Measurements from ENCODE around the gene RRBP1.

The RRBP1 gene

DNA sequence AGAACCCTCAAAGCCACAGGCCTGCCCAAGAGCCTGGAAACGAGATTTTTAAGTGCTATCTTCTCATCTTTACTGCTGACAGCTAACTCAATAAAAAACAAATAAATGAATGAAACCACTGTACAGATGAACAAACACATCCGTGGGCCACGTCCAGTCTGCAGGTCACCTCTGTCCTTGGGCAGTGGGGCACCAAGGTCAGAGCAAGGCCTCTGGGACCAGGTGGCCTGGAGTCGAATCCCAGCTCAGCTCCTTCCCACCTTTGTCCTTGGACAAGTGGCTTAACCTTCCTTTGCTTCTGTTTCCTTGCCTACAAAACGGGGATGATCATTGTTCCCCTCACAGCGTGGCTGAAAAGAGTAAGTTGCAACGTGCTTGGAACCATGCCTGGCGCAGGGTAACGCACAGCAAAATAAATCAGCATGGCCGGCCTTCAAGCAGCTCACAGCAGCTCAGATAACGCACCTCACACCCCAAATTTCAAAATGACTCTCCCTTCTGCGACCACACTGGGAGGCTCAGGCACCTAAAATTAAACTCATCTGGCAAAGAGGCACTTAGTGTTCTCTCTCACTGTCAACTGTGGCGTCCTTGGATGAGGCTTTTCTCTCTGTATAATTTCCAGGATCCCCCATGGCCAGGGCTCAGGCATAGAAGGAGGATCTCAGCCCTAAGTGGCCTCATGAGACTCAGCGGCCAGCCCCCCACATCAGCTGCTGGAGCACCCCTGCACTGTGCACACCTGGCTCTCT is 35.7 kb downstream of the RRBP1 start:
- no peak for DNase-seq
- Histone ChIP-seq H3K36me3 (ENCODE audit: control insufficient read depth in 4 of 4, insufficient read depth in 4 of 4, low read length in 3 of 4) (peaks cover 7 to 30% (median 13%) of the 10 kb centered on the region in 4 experiments), H3K4me1 (ENCODE audit: control extremely low read depth in 1 of 4, control insufficient read depth in 4 of 4, insufficient read depth in 4 of 4, low read length in 3 of 4) (peaks cover 23 to 63% (median 42%) of the 10 kb centered on the region in 4 experiments), H3K9me3 (ENCODE audit: control extremely low read depth in 1 of 5, control insufficient read depth in 4 of 5, insufficient read depth in 2 of 5, low read depth in 1 of 5, low read length in 4 of 5) (no peaks in the 10 kb centered on the region), H3K27me3 (replicated peaks in 2 of 5; ENCODE audit: control insufficient read depth in 4 of 5, insufficient read depth in 5 of 5, low read length in 4 of 5) (no peaks in the 10 kb centered on the region), H3K4me3 (ENCODE audit: control insufficient read depth in 1 of 7, extremely low read depth in 1 of 7, insufficient read depth in 4 of 7, low read depth in 2 of 7, low read length in 6 of 7) (no peak overlapping the region), H3K27ac (ENCODE audit: insufficient read depth in 1 of 2, low read depth in 1 of 2, low read length in 2 of 2, poor library complexity in 1 of 2, severe bottlenecking in 2 of 2) (no peak overlapping the region)
- ChIA-PET CTCF (interaction anchor here (0.8 to 1.7 kb wide), 7 partner anchors 8 to 141 kb away, joined by 3 to 5 read pairs (median 3); no protein-coding TSS in a partner anchor), POLR2A (no interaction called here)
- 84% methylated on average over 12 of the region's 14 CpGs for WGBS (ENCODE audit: insufficient coverage)

DNA sequence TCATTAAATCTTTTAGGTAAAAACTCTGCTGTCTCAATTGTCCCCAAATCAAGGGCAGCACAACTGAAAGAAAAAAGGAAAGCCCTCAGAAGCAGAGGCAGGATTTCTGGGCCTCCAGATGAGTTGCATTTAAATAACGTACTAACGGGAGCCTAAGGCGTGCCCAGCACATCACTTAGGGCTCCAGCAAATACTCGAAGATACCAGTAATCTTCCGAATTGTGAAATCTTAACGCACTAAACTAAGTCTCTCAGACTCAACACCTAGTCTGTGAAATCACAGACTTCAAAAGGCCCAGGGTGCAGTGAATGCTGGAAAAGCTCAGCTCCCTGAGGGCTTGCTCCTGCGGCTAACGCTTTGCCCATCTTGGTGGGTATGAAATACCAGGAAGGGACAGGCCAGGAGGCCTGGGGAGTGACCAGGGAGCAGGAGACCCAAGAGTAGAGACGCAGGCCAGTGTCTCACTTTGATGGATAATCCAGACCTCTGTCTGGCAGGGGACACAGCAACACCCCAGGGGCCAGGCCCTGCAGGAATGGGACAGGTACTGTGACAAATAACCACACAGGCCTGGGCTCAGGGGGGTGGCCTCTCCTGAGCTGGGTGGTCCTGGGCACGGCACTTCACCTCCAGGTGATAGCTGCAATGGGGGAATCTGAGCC is 36.4 kb downstream of the RRBP1 start:
- Histone ChIP-seq H3K4me1 (ENCODE audit: control extremely low read depth in 1 of 4, control insufficient read depth in 4 of 4, insufficient read depth in 4 of 4, low read length in 3 of 4) (peaks cover 16 to 56% (median 35%) of the 10 kb centered on the region in 4 experiments), H3K9me3 (ENCODE audit: control extremely low read depth in 1 of 5, control insufficient read depth in 4 of 5, insufficient read depth in 2 of 5, low read depth in 1 of 5, low read length in 4 of 5) (no peaks in the 10 kb centered on the region), H3K36me3 (ENCODE audit: control insufficient read depth in 4 of 4, insufficient read depth in 4 of 4, low read length in 3 of 4) (peaks cover 7 to 37% (median 19%) of the 10 kb centered on the region in 4 experiments), H3K27me3 (replicated peaks in 2 of 5; ENCODE audit: control insufficient read depth in 4 of 5, insufficient read depth in 5 of 5, low read length in 4 of 5) (no peaks in the 10 kb centered on the region), H3K4me3 (ENCODE audit: control insufficient read depth in 1 of 7, extremely low read depth in 1 of 7, insufficient read depth in 4 of 7, low read depth in 2 of 7, low read length in 6 of 7) (no peak overlapping the region), H3K27ac (ENCODE audit: insufficient read depth in 1 of 2, low read depth in 1 of 2, low read length in 2 of 2, poor library complexity in 1 of 2, severe bottlenecking in 2 of 2) (no peak overlapping the region)
- POLR2A ChIA-PET: interaction anchor here (0.7 kb wide), 1 partner anchor 31 kb away, joined by 3 read pairs; no protein-coding TSS in a partner anchor
- no peak for DNase-seq
- WGBS (ENCODE audit: insufficient coverage): 97% methylated on average over 10 of the region's 10 CpGs
- CTCF ChIA-PET: interaction anchor here (0.8 to 1.7 kb wide), 9 partner anchors 9 to 140 kb away, joined by 3 to 5 read pairs (median 4); no protein-coding TSS in a partner anchor

- 93% methylated on average over 7 of the region's 14 CpGs for whole genome bisulfite sequencing (ENCODE audit: insufficient coverage)
- no peak overlapping the region for H3K27ac ChIP-seq (ENCODE audit: insufficient read depth in 1 of 2, low read depth in 1 of 2, low read length in 2 of 2, poor library complexity in 1 of 2, severe bottlenecking in 2 of 2)
- no peak overlapping the region for H3K4me3 ChIP-seq (ENCODE audit: control insufficient read depth in 1 of 7, extremely low read depth in 1 of 7, insufficient read depth in 4 of 7, low read depth in 2 of 7, low read length in 6 of 7)
- ChIA-PET CTCF (interaction anchor here (1.0 to 1.5 kb wide), 6 partner anchors 9 to 112 kb away, joined by 3 to 4 read pairs (median 3); no protein-coding TSS in a partner anchor), POLR2A (interaction anchor here (0.7 kb wide), 1 partner anchor 31 kb away, joined by 3 read pairs; no protein-coding TSS in a partner anchor)
- no peak for DNase-seq
- no peaks in the 10 kb centered on the region for H3K27me3 ChIP-seq (replicated peaks in 2 of 5; ENCODE audit: control insufficient read depth in 4 of 5, insufficient read depth in 5 of 5, low read length in 4 of 5)
- peaks cover 7 to 44% (median 22%) of the 10 kb centered on the region in 4 experiments for H3K36me3 ChIP-seq (ENCODE audit: control insufficient read depth in 4 of 4, insufficient read depth in 4 of 4, low read length in 3 of 4)
- H3K4me1 ChIP-seq (ENCODE audit: control extremely low read depth in 1 of 4, control insufficient read depth in 4 of 4, insufficient read depth in 4 of 4, low read length in 3 of 4): peaks cover 14 to 49% (median 29%) of the 10 kb centered on the region in 4 experiments
- H3K9me3 ChIP-seq (ENCODE audit: control extremely low read depth in 1 of 5, control insufficient read depth in 4 of 5, insufficient read depth in 2 of 5, low read depth in 1 of 5, low read length in 4 of 5): no peaks in the 10 kb centered on the region
These were observed 37.0 kb downstream of the RRBP1 start for GRCh38 chr20:17645010-17645409.

GRCh38 chr20:17644451-17644850 is 37.6 kb downstream of the RRBP1 start:
- CTCF ChIA-PET: interaction anchor here (1.1 to 1.5 kb wide), 4 partner anchors 8 to 111 kb away, joined by 3 to 4 read pairs (median 3); no protein-coding TSS in a partner anchor
- no peak overlapping the region for H3K4me3 ChIP-seq (ENCODE audit: control insufficient read depth in 1 of 7, extremely low read depth in 1 of 7, insufficient read depth in 4 of 7, low read depth in 2 of 7, low read length in 6 of 7)
- H3K27me3 ChIP-seq (replicated peaks in 2 of 5; ENCODE audit: control insufficient read depth in 4 of 5, insufficient read depth in 5 of 5, low read length in 4 of 5): no peaks in the 10 kb centered on the region
- 95% methylated on average over 11 of the region's 13 CpGs for WGBS (ENCODE audit: insufficient coverage)
- peaks cover 7 to 46% (median 24%) of the 10 kb centered on the region in 4 experiments for H3K36me3 ChIP-seq (ENCODE audit: control insufficient read depth in 4 of 4, insufficient read depth in 4 of 4, low read length in 3 of 4)
- H3K27ac ChIP-seq (ENCODE audit: insufficient read depth in 1 of 2, low read depth in 1 of 2, low read length in 2 of 2, poor library complexity in 1 of 2, severe bottlenecking in 2 of 2): no peak overlapping the region
- POLR2A ChIA-PET: no interaction called here
- no peak for DNase-seq
- peaks cover 8 to 44% (median 23%) of the 10 kb centered on the region in 4 experiments for H3K4me1 ChIP-seq (ENCODE audit: control extremely low read depth in 1 of 4, control insufficient read depth in 4 of 4, insufficient read depth in 4 of 4, low read length in 3 of 4)
- H3K9me3 ChIP-seq (ENCODE audit: control extremely low read depth in 1 of 5, control insufficient read depth in 4 of 5, insufficient read depth in 2 of 5, low read depth in 1 of 5, low read length in 4 of 5): no peaks in the 10 kb centered on the region

DNA sequence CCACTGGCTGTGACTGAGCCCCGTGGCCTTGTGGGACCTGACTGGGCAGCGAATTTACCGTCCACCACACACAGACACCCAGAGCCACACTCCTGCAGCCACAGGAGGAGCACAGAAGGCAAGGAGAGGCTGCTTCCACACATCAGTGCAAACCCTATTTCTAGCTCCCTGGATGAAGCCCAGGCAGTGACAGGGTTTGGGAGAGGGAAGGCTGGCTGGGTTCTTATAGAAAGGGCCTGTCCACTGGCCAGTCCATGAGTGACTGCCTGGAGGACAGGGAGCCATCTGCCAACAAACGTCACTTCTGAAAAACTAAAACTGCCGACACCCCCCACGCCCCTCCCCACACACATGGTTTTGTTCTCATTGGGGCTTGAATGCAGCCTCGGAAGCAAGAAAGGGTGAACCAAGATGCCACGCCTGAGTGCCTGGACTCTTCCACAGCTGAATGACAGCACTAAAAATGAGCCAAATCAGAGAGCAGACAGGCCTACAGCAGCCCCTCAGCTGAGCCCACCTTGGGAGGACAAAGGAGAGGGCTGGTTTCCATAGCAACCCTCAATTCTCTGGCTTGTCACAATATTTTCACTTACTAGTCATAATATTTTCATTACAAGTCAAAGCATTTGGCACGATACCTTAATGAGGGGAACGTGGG is 38.4 kb downstream of the RRBP1 start:
- WGBS (ENCODE audit: insufficient coverage): 100% methylated on average over 6 of the region's 10 CpGs
- Histone ChIP-seq H3K36me3 (ENCODE audit: control insufficient read depth in 4 of 4, insufficient read depth in 4 of 4, low read length in 3 of 4) (peaks cover 7 to 54% (median 30%) of the 10 kb centered on the region in 4 experiments), H3K4me1 (ENCODE audit: control extremely low read depth in 1 of 4, control insufficient read depth in 4 of 4, insufficient read depth in 4 of 4, low read length in 3 of 4) (peaks cover 3 to 36% (median 16%) of the 10 kb centered on the region in 4 experiments), H3K27me3 (replicated peaks in 2 of 5; ENCODE audit: control insufficient read depth in 4 of 5, insufficient read depth in 5 of 5, low read length in 4 of 5) (no peaks in the 10 kb centered on the region), H3K4me3 (ENCODE audit: control insufficient read depth in 1 of 7, extremely low read depth in 1 of 7, insufficient read depth in 4 of 7, low read depth in 2 of 7, low read length in 6 of 7) (no peak overlapping the region), H3K27ac (ENCODE audit: insufficient read depth in 1 of 2, low read depth in 1 of 2, low read length in 2 of 2, poor library complexity in 1 of 2, severe bottlenecking in 2 of 2) (no peak overlapping the region), H3K9me3 (ENCODE audit: control extremely low read depth in 1 of 5, control insufficient read depth in 4 of 5, insufficient read depth in 2 of 5, low read depth in 1 of 5, low read length in 4 of 5) (no peaks in the 10 kb centered on the region)
- POLR2A ChIA-PET: no interaction called here
- DNase-seq: no peak
- CTCF ChIA-PET: interaction anchor here (1.1 to 2.1 kb wide), 4 partner anchors 13 to 25 kb away, joined by 3 to 9 read pairs (median 3); no protein-coding TSS in a partner anchor

- 92% methylated on average over 19 of the region's 19 CpGs for WGBS (ENCODE audit: insufficient coverage)
- ChIA-PET CTCF (interaction anchor here (1.3 to 2.1 kb wide), 3 partner anchors 12 to 56 kb away, joined by 3 to 9 read pairs (median 3); no protein-coding TSS in a partner anchor), POLR2A (interaction anchor here (0.6 kb wide), 1 partner anchor 190 kb away, joined by 4 read pairs; no protein-coding TSS in a partner anchor)
- no peaks in the 10 kb centered on the region for H3K27me3 ChIP-seq (replicated peaks in 2 of 5; ENCODE audit: control insufficient read depth in 4 of 5, insufficient read depth in 5 of 5, low read length in 4 of 5)
- peaks cover 0 to 26% (median 7%) of the 10 kb centered on the region in 4 experiments for H3K4me1 ChIP-seq (ENCODE audit: control extremely low read depth in 1 of 4, control insufficient read depth in 4 of 4, insufficient read depth in 4 of 4, low read length in 3 of 4)
- no peak for DNase-seq
- H3K27ac ChIP-seq (ENCODE audit: insufficient read depth in 1 of 2, low read depth in 1 of 2, low read length in 2 of 2, poor library complexity in 1 of 2, severe bottlenecking in 2 of 2): no peak overlapping the region
- no peak overlapping the region for H3K4me3 ChIP-seq (ENCODE audit: control insufficient read depth in 1 of 7, extremely low read depth in 1 of 7, insufficient read depth in 4 of 7, low read depth in 2 of 7, low read length in 6 of 7)
- H3K9me3 ChIP-seq (ENCODE audit: control extremely low read depth in 1 of 5, control insufficient read depth in 4 of 5, insufficient read depth in 2 of 5, low read depth in 1 of 5, low read length in 4 of 5): no peaks in the 10 kb centered on the region
- H3K36me3 ChIP-seq (ENCODE audit: control insufficient read depth in 4 of 4, insufficient read depth in 4 of 4, low read length in 3 of 4): peaks cover 9 to 64% (median 40%) of the 10 kb centered on the region in 4 experiments
These were observed 39.4 kb downstream of the RRBP1 start for GRCh38 chr20:17642404-17643269.

Measured in common myeloid progenitor, CD34-positive (primary cell).